ENCODE measurements around the gene SALL1. TPM values are rescaled to one million over a fixed set of nuclear protein-coding genes. Genes with fewer than 3 reads are reported as not detected.

SALL1 gene
- polyA plus RNA-seq, 1 donor (not counting 4 experiments of a cell fraction or from before 2014, with no cell fraction given) = not detected

- dilution Hi-C loops (cut with MboI; ENCODE audit: extremely low pct_ligation_motif_present, low sequenced_read_pairs) = no loop called here
Measured at GRCh38 chr16:51166091-51166490, 15.0 kb upstream of the SALL1 start.

GRCh38 chr16:51165043-51165442 lies 14.0 kb upstream of the SALL1 start:
- Histone ChIP-seq H3K9me1 (ENCODE audit: control insufficient read depth, extremely low read depth, insufficient read depth, low read length) (no peaks in the 10 kb centered on the region), H3K9ac (ENCODE audit: control insufficient read depth, extremely low read depth, insufficient read depth, low read length) (no peak overlapping the region), H2AFZ (ENCODE audit: control insufficient read depth, low read length) (no peak overlapping the region), H3K4me1 (ENCODE audit: control insufficient read depth, extremely low read depth, insufficient read depth, low read length) (no peaks in the 10 kb centered on the region), H4K20me1 (ENCODE audit: control insufficient read depth, extremely low read depth, insufficient read depth, low read length) (no peaks in the 10 kb centered on the region), H3K27ac (ENCODE audit: control insufficient read depth, insufficient read depth, low read length) (no peak overlapping the region), H3K9me3 (ENCODE audit: control insufficient read depth, low read depth, low read length) (no peaks in the 10 kb centered on the region), H3K27me3 (ENCODE audit: control insufficient read depth, extremely low read depth, insufficient read depth, low read length) (no peaks in the 10 kb centered on the region), H3K36me3 (ENCODE audit: control insufficient read depth in 2 of 2, extremely low read depth in 1 of 2, insufficient read depth in 2 of 2, low read length in 2 of 2) (no peaks in the 10 kb centered on the region), H3K4me3 (ENCODE audit: control insufficient read depth in 2 of 3, extremely low read depth in 1 of 3, insufficient read depth in 2 of 3, low read depth in 1 of 3, low read length in 3 of 3) (no peak overlapping the region), H3K4me2 (ENCODE audit: control insufficient read depth, extremely low read depth, insufficient read depth, low read depth, low read length) (no peak overlapping the region), H3K79me2 (ENCODE audit: control insufficient read depth, insufficient read depth, low read length) (no peaks in the 10 kb centered on the region)
- dilution Hi-C loops (cut with MboI; ENCODE audit: extremely low pct_ligation_motif_present, low sequenced_read_pairs) = no loop called here
- TF ChIP-seq EZH2 (IDR thresholded peaks at IDR 0.05; ENCODE audit: low read length) (no peak), CTCF (optimal IDR thresholded peaks at IDR 0.05 in 1 of 3, IDR thresholded peaks at IDR 0.05 in 1 of 3, conservative IDR thresholded peaks at IDR 0.05 in 1 of 3; ENCODE audit: extremely low read depth in 1 of 3, insufficient read depth in 2 of 3, low read length in 3 of 3) (no peak)
- FAIRE-seq = no peak
- DNase-seq (ENCODE audit: low read depth, low spot score) = no peak

More at GRCh38 chr16:51166091-51166490, 15.0 kb upstream of the SALL1 start:
- H4K20me1 ChIP-seq (ENCODE audit: control insufficient read depth, extremely low read depth, insufficient read depth, low read length) = no peaks in the 10 kb centered on the region
- no peak overlapping the region for H2AFZ ChIP-seq (ENCODE audit: control insufficient read depth, low read length)
- no peaks in the 10 kb centered on the region for H3K27me3 ChIP-seq (ENCODE audit: control insufficient read depth, extremely low read depth, insufficient read depth, low read length)
- no peak overlapping the region for H3K4me3 ChIP-seq (ENCODE audit: control insufficient read depth in 2 of 3, extremely low read depth in 1 of 3, insufficient read depth in 2 of 3, low read depth in 1 of 3, low read length in 3 of 3)
- no peaks in the 10 kb centered on the region for H3K79me2 ChIP-seq (ENCODE audit: control insufficient read depth, insufficient read depth, low read length)
- H3K9ac ChIP-seq (ENCODE audit: control insufficient read depth, extremely low read depth, insufficient read depth, low read length) = no peak overlapping the region
- no peaks in the 10 kb centered on the region for H3K36me3 ChIP-seq (ENCODE audit: control insufficient read depth in 2 of 2, extremely low read depth in 1 of 2, insufficient read depth in 2 of 2, low read length in 2 of 2)
- no peak overlapping the region for H3K27ac ChIP-seq (ENCODE audit: control insufficient read depth, insufficient read depth, low read length)
- H3K9me3 ChIP-seq (ENCODE audit: control insufficient read depth, low read depth, low read length) = no peaks in the 10 kb centered on the region
- H3K4me2 ChIP-seq (ENCODE audit: control insufficient read depth, extremely low read depth, insufficient read depth, low read depth, low read length) = no peak overlapping the region
- H3K4me1 ChIP-seq (ENCODE audit: control insufficient read depth, extremely low read depth, insufficient read depth, low read length) = no peaks in the 10 kb centered on the region
- no peak for TF ChIP-seq CTCF (optimal IDR thresholded peaks at IDR 0.05 in 1 of 3, IDR thresholded peaks at IDR 0.05 in 1 of 3, conservative IDR thresholded peaks at IDR 0.05 in 1 of 3; ENCODE audit: extremely low read depth in 1 of 3, insufficient read depth in 2 of 3, low read length in 3 of 3)
- TF ChIP-seq EZH2 (IDR thresholded peaks at IDR 0.05; ENCODE audit: low read length) = no peak
- DNase-seq (ENCODE audit: low read depth, low spot score) = no peak
- H3K9me1 ChIP-seq (ENCODE audit: control insufficient read depth, extremely low read depth, insufficient read depth, low read length) = no peaks in the 10 kb centered on the region
- FAIRE-seq = no peak
